Midbrain (tissue), 1 donor: ENCODE results near the gene KREMEN2.

Experiments
- DNase-seq: peaks from one replicate; lab custom pipeline; 2025; lab: John Stamatoyannopoulos, UW

Gene KREMEN2

GRCh38 chr16:2966043-2966807, 2.1 kb downstream of the KREMEN2 start:
- DNase-seq, result no peak

- DNase-seq, result no peak
Observed at GRCh38 chr16:2966808-2967191, 2.7 kb downstream of the KREMEN2 start.

GRCh38 chr16:2967211-2967631, 3.1 kb downstream of the KREMEN2 start:
- no peak for DNase-seq

- DNase-seq, result no peak
Observed at GRCh38 chr16:2967721-2968161, 3.7 kb downstream of the KREMEN2 start.

- DNase-seq, result no peak
Observed at GRCh38 chr16:2968368-2968737, 4.3 kb downstream of the KREMEN2 start.

- peak; percentile 92 for DNase-seq
Observed at GRCh38 chr16:2968738-2969544, 4.9 kb downstream of the KREMEN2 start, which contains the start of gene PAQR4. PAQR4 (plus strand) TSS chr16:2969348; CDS start chr16:2969675, 327 bp downstream.

- peak; percentile 66 for DNase-seq
Observed at GRCh38 chr16:2969545-2970521, 5.8 kb downstream of the KREMEN2 start.

- no peak for DNase-seq
Observed at GRCh38 chr16:2970563-2970962, 6.5 kb downstream of the KREMEN2 start.

GRCh38 chr16:2971134-2971984, 7.3 kb downstream of the KREMEN2 start:
- DNase-seq, result no peak

- DNase-seq, result no peak
Observed at GRCh38 chr16:2971985-2972784, 8.1 kb downstream of the KREMEN2 start.

- DNase-seq, result peak; percentile 69
Observed at GRCh38 chr16:2973093-2973492, 9.0 kb downstream of the KREMEN2 start.

GRCh38 chr16:2973605-2974318, 9.7 kb downstream of the KREMEN2 start:
- peak; percentile 37 for DNase-seq

GRCh38 chr16:2974319-2975056, 10.4 kb downstream of the KREMEN2 start:
- no peak for DNase-seq

- DNase-seq, result no peak
Observed at GRCh38 chr16:2975161-2975795, 11.2 kb downstream of the KREMEN2 start.

- peak; percentile 18 for DNase-seq
Observed at GRCh38 chr16:2976201-2976600, 12.1 kb downstream of the KREMEN2 start.

- DNase-seq, result no peak
Observed at GRCh38 chr16:2976673-2977072, 12.6 kb downstream of the KREMEN2 start.

GRCh38 chr16:2977440-2977839, 13.4 kb downstream of the KREMEN2 start:
- DNase-seq, result peak; percentile 41

- DNase-seq, result no peak
Observed at GRCh38 chr16:2979669-2980226, 15.7 kb downstream of the KREMEN2 start.
